B cell (primary cell): Measurements from ENCODE around the gene AXL.
"Not testable (repeated sequence)": the region's sequence is repeated elsewhere in the genome, so short reads cannot be mapped to it uniquely, and the experiment has no call there.

Experiments used
- CTCF ChIP-seq: fragments of 200-600 bp; IDR thresholded peaks from one replicate; pipeline ENCODE4 v1.8.0; 2022; ENCODE audit warnings: antibody characterized with exemption, mild to moderate bottlenecking
- EZH2 ChIP-seq: IDR thresholded peaks from 2 replicates; pipeline ENCODE4 v1.6.1; 2012; ENCODE audit warnings: borderline replicate concordance, low read depth, mild to moderate bottlenecking, moderate library complexity, low read length; ENCODE audit not compliant: insufficient read depth, poor library complexity, severe bottlenecking

- TF ChIP-seq CTCF, EZH2: not testable (repeated sequence)
Measured at GRCh38 chr19:41180173-41180572, 38.9 kb upstream of the AXL start.
